H1 (cell line): ENCODE results near the gene LURAP1L. TPM values are rescaled to one million over a fixed set of nuclear protein-coding genes. Genes with fewer than 3 reads are reported as not detected.

ENCODE experiments used
- ASH2L ChIP-seq: fragments of 200-600, 300-600 bp; sonication (generic); IDR thresholded peaks from one replicate; pipeline ENCODE4 v1.7.1; 2017; ENCODE audit warnings: low read length
- FOSL1 ChIP-seq: IDR thresholded peaks from 2 replicates; pipeline ENCODE4 v1.6.1; 2011; ENCODE audit warnings: mild to moderate bottlenecking, low read depth, low read length, moderate library complexity; ENCODE audit not compliant: insufficient read depth
- GABPA ChIP-seq: IDR thresholded peaks from 2 replicates; pipeline ENCODE4 v1.6.1; 2011; ENCODE audit warnings: mild to moderate bottlenecking, low read length, moderate library complexity, borderline replicate concordance; ENCODE audit not compliant: insufficient read depth
- GTF2F1 ChIP-seq: IDR thresholded peaks from 2 replicates; pipeline ENCODE4 v1.6.1; 2012; ENCODE audit warnings: low read depth, low read length, improper control_type of control experiment, borderline replicate concordance
- RAD21 ChIP-seq, 2 experiments: IDR thresholded peaks in 1 of 2; conservative IDR thresholded peaks in 1 of 2; 2 replicates each; pipeline ENCODE4 v1.6.1; 2011; ENCODE audit warnings: low read depth in 2 of 2, low read length in 2 of 2, improper control_type of control experiment in 1 of 2, inconsistent platforms in 1 of 2, mild to moderate bottlenecking in 1 of 2, moderate library complexity in 1 of 2
- SAP30 ChIP-seq: fragments of 300-600 bp; sonication (generic); IDR thresholded peaks from 2 replicates; pipeline ENCODE4 v1.7.1; 2012; ENCODE audit warnings: low read length, moderate library complexity, mild to moderate bottlenecking, inconsistent platforms; ENCODE audit not compliant: insufficient read depth, insufficient replicate concordance
- polyA plus RNA-seq, 7 experiments: library from polyadenylated mRNA; depleted of rRNA in 3 of 7; stranded (reverse) in 5 of 7; unstranded in 2 of 7; fragments of >200 nt in 5 of 7; fragments of 200-250 nt in 2 of 7; gene quantifications; 1 replicate in 5 of 7; 2 replicates in 1 of 7; 4 replicates in 1 of 7; pipeline versions ENCODE4 v1.2.1 to v1.2.3, GENCODE V29; 2011 to 2013; ENCODE audit warnings: missing spikeins in 2 of 7, mixed read lengths in 2 of 7
- total RNA-seq: library from RNA; stranded (reverse); fragmentation: NEBNext Ultra II Directional; extraction: Animal tissue kit (Norgen Biotek cat#: 25700); gene quantifications from 2 replicates; pipeline ENCODE4 v1.2.1, GENCODE V29; 2021

LURAP1L gene
- total and polyA plus RNA-seq, 2 of the 8 experiments (the other 6 are each of a cell fraction or from before 2014, with no cell fraction given): 0.63 to 1.2 TPM

DNA sequence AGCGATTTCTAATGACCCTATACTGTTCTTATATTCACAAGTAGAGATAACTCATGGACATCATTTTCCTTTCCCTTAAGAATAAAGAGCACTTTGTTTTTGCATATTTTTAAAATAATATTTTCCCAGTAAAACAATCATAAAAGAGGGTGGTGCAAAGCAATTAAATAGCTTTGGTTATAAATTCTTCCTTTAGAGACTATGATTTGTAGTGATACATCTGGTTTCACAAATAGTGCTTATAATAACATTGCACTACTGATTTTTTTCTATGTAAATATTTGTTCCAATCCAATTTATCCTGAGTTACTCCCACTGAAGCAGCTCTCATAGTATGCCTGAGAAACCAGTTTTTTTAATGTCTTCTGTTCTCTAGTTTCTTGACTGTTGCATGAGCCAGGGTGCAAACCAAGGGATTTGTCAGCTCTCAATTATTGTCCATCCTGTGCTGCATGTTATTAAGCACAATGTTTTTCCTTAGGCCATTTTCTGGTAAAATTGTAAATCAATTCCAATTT, 74.7 kb downstream of the LURAP1L start (continued):
- no peak for TF ChIP-seq GABPA
- TF ChIP-seq FOSL1: no peak
- TF ChIP-seq GTF2F1: no peak
- TF ChIP-seq RAD21 (IDR thresholded peaks at IDR 0.05 in 1 of 2, conservative IDR thresholded peaks at IDR 0.05 in 1 of 2; ENCODE audit: low read depth in 2 of 2, low read length in 2 of 2): no peak
- no peak for TF ChIP-seq SAP30
- no peak for TF ChIP-seq ASH2L
